AG10803 (cell line): ENCODE measurements around the gene WIPI1.
A peak's percentile ranks its signal among the peaks of the same experiment; 100 is the strongest.
"Not testable (repeated sequence)": the region's sequence is repeated elsewhere in the genome, so short reads cannot be mapped to it uniquely, and the experiment has no call there.

ENCODE experiments used
- DNase-seq: peaks from one replicate; pipeline ENCODE4 v3.0.0; 2010; ENCODE audit warnings: low read depth
- H3K4me3 ChIP-seq: 2 replicates; pipeline ENCODE4 v1.5.1; 2011; ENCODE audit warnings: mild to moderate bottlenecking, low read length, control low read depth
- TF ChIP-seq, protein P1 (sequence below): conservative IDR thresholded peaks from 2 replicates; pipeline ENCODE4 v1.5.1; 2011; ENCODE audit warnings: mild to moderate bottlenecking, low read length, control low read depth, inconsistent platforms

Gene WIPI1

GRCh38 chr17:68381076-68381900, 76.0 kb downstream of the WIPI1 start:
- DNase-seq, result peak; percentile 97
- TF ChIP-seq, protein P1, sequence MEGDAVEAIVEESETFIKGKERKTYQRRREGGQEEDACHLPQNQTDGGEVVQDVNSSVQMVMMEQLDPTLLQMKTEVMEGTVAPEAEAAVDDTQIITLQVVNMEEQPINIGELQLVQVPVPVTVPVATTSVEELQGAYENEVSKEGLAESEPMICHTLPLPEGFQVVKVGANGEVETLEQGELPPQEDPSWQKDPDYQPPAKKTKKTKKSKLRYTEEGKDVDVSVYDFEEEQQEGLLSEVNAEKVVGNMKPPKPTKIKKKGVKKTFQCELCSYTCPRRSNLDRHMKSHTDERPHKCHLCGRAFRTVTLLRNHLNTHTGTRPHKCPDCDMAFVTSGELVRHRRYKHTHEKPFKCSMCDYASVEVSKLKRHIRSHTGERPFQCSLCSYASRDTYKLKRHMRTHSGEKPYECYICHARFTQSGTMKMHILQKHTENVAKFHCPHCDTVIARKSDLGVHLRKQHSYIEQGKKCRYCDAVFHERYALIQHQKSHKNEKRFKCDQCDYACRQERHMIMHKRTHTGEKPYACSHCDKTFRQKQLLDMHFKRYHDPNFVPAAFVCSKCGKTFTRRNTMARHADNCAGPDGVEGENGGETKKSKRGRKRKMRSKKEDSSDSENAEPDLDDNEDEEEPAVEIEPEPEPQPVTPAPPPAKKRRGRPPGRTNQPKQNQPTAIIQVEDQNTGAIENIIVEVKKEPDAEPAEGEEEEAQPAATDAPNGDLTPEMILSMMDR, result no peak

DNA sequence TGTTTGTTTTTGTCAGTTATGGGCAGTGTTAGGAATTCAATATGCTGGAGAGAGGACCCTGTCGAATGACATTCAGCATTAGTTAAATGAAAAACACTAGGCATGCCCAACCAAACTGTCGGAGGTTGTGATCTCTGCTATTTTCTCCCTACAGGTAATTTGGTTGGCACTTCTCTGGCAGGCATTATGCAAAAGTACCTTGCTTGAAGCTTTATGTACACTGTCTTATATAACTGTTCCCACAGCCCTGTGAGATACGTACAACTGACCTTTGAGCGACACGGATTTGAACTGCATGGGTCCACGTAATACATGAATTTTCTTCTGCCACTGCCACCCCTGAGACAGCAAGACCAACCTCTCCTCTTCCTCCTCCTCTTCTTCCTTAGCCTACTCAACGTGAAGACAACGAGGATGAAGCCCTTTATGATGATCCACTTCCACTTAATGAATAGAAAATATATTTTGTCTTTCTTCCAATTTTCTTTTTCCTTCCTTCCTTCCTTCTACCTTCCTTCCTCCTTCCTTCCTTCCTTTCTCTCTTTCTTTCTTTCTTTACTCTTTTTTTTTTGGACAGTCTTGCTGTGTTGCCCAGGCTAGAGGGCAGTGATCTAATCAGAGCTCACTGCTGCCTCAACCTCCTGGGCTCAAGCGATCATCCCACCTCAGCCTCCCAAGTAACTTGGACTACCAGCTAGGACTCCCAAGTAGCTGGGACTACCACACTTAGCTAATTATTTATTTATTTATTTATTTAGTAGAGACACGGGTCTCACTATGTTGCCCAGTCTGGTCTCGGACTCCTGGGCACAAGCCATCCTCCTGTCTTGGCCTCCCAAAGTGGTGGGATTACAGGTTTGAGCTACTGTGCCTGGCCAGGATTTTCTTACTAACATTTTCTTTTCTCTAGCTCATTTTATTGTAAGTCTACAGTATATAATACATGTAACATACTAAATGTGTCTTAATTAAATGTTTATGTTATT, 77.3 kb downstream of the WIPI1 start:
- DNase-seq, result no peak
- no peak overlapping the region for H3K4me3 ChIP-seq
- TF ChIP-seq, protein P1, result no peak

More at GRCh38 chr17:68381076-68381900, 76.0 kb downstream of the WIPI1 start:
- no peak overlapping the region for H3K4me3 ChIP-seq

DNA sequence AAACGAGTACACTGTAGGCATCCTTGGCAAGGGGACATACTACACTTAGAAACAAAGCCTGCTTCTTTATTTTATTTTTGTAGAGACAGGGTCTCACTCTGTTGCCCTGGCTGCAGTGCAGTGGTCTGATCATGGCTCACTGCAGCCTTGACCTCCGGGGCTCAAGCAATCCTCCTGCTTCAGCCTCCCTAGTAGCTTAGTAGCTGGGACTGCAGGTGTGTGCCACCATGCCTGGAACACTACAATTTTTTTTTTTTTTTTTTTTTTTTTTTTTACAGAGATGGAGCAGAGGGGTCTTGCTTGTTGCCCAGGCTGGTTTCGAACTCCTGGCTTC, 78.2 kb downstream of the WIPI1 start:
- H3K4me3 ChIP-seq, result no peak overlapping the region
- TF ChIP-seq, protein P1, result no peak

DNA sequence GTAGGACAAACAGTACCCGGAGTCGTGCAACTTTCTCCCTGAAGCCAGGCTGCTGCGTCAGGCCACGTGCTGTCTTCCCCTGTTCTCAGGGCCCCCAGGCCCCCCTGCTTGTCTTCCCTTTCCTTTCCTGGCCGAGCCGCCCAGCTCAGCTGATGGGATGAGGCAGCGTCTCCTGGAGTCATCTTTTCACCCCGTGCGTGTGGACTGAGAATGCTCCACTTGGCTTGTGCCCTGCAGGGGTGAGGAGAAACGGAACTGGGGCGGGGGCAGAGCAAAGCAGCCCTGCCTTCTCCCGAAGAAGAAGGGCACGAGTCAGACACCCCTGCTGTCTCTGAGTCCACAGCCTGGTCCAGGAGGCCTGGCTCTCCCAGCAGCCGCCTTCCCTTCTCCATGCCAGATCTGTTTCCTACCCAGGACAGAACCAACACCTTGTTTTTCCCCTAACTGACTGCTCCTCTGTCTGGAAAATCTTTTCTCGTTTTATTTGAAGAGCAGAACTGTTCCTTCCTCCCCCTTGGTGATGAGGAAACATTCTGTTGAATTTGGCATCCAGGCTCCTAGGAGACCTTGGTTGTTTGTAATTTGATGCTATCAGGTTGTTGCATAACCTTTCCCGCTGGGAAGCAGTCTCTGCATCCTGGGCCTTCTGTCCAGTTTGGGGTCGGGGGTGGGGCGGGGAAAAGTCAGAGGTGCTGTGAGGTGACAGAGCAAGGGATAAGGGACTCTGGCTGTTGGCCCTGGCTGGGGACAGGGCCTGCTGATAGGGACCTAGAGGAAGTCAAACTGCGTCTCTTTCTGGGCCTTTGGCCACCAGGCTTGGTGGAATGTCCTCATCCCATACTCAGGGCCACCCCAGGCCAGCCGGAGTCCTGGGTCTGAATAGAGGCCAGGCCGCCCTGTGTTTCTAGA, 78.8 kb downstream of the WIPI1 start:
- peak; percentile 94 for DNase-seq
- H3K4me3 ChIP-seq, result peak overlapping the region; percentile 38
- TF ChIP-seq, protein P1, result no peak

More for the DNA sequence above, 78.2 kb downstream of the WIPI1 start:
- no peak for DNase-seq

GRCh38 chr17:68377771-68378267, 79.5 kb downstream of the WIPI1 start:
- peak overlapping the region; percentile 38 for H3K4me3 ChIP-seq
- TF ChIP-seq, protein P1, result no peak
- no peak for DNase-seq

DNA sequence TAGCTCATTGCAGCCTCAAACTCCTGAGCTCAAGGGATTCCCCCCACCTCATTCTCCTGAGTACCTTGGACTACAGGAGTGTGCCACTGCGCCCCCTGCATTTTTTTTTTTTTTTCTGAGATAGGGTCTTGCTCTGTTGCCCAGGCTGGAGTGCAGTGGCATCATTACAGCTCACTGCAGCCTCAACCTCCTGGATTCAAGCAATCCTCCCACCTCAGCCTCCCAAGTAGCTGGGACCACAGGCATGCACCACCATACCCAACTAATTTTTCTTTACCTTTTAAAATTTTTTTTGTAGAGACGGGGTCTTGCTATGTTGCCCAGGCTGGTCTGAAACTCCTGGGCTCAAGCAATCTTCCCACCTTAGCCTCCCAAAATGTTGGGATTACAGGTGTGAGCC, 81.1 kb downstream of the WIPI1 start:
- not testable (repeated sequence) for H3K4me3 ChIP-seq, DNase-seq
